GM12865 (cell line): ENCODE measurements around the gene KISS1R.

Experiments
- DNase-seq: peaks from one replicate; pipeline ENCODE4 v3.0.0; 2010; ENCODE audit warnings: low read depth
- H3K4me3 ChIP-seq: 2 replicates; pipeline ENCODE4 v1.5.1; 2011; ENCODE audit warnings: mild to moderate bottlenecking, low read depth, low read length, control low read depth
- TF ChIP-seq, protein P1 (sequence below): IDR thresholded peaks from 2 replicates; pipeline ENCODE4 v1.5.1; 2011; ENCODE audit warnings: low read length, control low read depth, low read depth, inconsistent platforms; ENCODE audit not compliant: insufficient read depth; ENCODE audit errors: missing control alignments

The KISS1R gene

GRCh38 chr19:937259-937694 lies 20.1 kb downstream of the KISS1R start:
- DNase-seq = peak; percentile 72
- no peak overlapping the region for H3K4me3 ChIP-seq
- TF ChIP-seq, protein P1, sequence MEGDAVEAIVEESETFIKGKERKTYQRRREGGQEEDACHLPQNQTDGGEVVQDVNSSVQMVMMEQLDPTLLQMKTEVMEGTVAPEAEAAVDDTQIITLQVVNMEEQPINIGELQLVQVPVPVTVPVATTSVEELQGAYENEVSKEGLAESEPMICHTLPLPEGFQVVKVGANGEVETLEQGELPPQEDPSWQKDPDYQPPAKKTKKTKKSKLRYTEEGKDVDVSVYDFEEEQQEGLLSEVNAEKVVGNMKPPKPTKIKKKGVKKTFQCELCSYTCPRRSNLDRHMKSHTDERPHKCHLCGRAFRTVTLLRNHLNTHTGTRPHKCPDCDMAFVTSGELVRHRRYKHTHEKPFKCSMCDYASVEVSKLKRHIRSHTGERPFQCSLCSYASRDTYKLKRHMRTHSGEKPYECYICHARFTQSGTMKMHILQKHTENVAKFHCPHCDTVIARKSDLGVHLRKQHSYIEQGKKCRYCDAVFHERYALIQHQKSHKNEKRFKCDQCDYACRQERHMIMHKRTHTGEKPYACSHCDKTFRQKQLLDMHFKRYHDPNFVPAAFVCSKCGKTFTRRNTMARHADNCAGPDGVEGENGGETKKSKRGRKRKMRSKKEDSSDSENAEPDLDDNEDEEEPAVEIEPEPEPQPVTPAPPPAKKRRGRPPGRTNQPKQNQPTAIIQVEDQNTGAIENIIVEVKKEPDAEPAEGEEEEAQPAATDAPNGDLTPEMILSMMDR = no peak

DNA sequence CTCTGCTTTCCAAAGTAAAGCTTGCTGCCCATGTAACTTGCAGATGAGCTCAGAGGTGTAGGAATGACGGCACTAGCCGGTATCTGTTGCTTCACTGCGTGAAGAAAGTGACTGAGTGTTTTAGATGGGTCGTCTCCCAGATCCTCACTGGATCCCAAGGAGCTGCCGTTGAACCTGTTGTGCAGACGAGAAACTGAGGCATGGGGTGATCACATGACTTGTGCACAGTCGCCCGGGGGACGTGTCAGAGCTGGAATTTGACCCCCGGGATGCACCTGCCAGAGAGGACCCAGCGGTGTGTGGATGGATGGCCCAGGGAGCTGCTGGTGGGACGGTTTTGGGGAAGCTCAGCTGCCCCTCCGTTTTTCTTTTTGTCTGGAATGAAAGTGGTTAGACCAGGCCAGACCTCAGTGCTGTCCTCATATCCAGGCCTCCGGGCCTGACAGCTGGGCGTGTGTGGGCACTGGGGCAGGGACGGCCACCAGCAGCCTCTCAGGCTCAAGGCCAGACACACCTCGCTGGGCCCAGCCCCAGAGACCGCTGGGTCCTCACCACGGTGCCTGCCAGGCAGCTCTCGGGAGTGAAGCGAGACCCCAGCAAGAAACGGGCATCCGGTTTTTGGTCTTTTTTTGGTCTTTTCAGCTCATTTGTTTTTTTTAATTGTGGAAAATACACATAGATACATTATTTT lies 21.2 kb downstream of the KISS1R start:
- DNase-seq = no peak
- no peak overlapping the region for H3K4me3 ChIP-seq
- TF ChIP-seq, protein P1 = no peak

GRCh38 chr19:939439-939838 lies 22.3 kb downstream of the KISS1R start:
- TF ChIP-seq, protein P1 = no peak
- H3K4me3 ChIP-seq = no peak overlapping the region
- no peak for DNase-seq

DNA sequence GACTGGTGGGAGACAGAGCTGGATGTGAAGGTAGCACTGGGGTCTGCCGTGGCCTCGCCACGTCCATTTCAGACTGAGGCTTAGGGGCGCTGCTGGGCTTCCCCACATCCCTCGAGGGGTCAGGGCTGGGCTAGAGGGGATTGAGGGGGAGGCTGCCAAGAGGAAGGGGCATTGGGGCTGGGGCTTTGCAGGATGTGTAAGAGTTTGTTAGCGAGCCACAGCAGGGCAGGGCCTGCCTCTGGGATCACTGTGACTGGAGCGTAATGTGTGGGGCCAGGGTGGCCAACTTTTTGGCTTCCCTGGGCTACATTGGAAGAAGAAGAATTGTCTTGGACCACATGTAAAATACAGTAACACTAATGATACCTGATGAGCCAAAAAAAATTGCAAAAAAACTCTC lies 22.8 kb downstream of the KISS1R start:
- TF ChIP-seq, protein P1 = no peak
- H3K4me3 ChIP-seq = peak overlapping the region; percentile 42
- DNase-seq = no peak

GRCh38 chr19:940591-941291 lies 23.6 kb downstream of the KISS1R start:
- peak; percentile 50 for DNase-seq
- peak overlapping the region; percentile 42 for H3K4me3 ChIP-seq

DNA sequence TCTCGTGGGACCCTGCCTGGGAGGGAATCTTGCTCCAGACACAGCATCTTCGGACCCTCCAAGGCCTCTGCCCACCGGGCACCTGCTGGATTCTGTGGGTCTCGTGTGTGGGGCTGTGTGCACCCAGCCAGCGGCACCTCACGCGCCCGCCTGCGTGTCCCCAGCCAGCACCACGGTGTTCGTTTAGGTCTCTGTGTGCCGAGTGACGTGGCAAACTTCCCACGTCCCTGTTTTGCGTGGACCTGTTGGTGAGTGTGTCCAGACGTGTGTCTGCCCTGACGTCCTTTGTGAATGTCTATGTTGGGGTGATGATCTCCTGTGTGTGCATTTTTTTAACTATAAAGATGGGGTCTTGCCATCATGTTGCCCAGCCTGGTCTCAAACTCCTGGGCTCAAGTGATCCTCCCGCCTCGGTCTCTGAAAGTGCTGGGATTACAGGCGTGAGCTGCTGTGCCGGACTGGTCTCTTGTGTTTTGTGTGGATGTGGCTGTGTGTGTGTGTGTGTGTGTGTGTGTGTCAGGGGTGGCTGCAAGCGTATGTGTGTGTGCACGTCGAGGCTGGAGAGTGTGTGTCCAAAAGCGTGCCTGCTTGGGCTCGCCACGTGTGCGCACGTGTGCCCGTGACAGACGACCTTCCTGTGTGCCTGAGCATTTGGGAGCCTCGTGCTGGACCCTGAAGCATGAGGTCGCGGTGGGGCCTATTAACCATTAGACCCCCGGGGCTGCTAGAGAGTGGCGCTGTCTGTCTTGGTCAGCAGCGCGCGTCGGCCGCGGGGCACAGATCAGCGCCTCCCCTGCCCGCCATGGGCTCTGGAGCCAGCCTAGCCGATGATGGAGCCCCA lies 24.4 kb downstream of the KISS1R start:
- TF ChIP-seq, protein P1 = no peak
- DNase-seq = no peak
- H3K4me3 ChIP-seq = peak overlapping the region; percentile 20; the same call in 1 of the 2 replicates

More at GRCh38 chr19:940591-941291, 23.6 kb downstream of the KISS1R start:
- TF ChIP-seq, protein P1 = no peak
